Measurements from ENCODE around the gene ZNF267. TPM values are rescaled to one million over a fixed set of nuclear protein-coding genes. Genes with fewer than 3 reads are reported as not detected.
A peak's percentile ranks its signal among the peaks of the same experiment; 100 is the strongest.
"Not testable (repeated sequence)": the region's sequence is repeated elsewhere in the genome, so short reads cannot be mapped to it uniquely, and the experiment has no call there.

ZNF267 gene
- total RNA-seq, 4 donors from 2014 or later = 6.1 to 9.1 (median 7.4) TPM

DNA sequence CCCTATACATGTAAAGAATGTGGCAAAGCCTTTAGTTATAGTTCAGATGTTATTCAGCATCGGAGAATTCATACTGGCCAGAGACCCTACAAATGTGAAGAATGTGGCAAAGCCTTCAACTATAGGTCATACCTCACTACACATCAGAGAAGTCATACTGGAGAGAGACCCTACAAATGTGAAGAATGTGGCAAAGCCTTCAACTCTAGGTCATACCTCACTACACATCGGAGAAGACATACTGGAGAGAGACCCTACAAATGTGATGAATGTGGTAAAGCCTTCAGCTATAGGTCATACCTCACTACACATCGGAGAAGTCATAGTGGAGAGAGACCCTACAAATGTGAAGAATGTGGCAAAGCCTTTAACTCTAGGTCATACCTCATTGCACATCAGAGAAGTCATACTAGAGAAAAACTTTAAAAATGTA lies 42.5 kb downstream of the ZNF267 start:
- intact Hi-C loops (cut with DNase I) = no loop called here

DNA sequence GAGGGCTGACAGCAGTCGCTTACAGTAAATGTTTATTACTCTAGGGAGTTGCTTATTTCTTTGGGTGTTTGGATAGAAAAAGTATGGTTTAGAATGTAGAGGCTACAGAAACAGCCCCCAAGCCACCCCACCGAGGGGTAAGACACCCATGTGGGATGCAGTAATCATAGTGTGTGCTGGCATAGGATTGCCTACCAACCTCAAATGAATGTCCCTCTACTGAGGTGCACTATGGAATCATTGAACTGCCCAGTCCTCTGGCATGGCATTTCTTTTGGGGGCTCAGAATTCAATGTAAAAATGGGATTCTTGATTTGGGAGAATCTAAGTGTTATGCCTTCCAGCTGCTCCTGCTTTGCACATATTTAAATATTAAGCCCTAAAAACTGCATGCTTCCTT lies 46.8 kb downstream of the ZNF267 start:
- Histone ChIP-seq H3K4me3 (no peak overlapping the region), H3K27me3 (no peaks in the 10 kb centered on the region), H3K36me3 (peaks cover 12 to 22% (median 19%) of the 10 kb centered on the region in 4 donors), H3K9me3 (peaks cover 4 to 84% (median 71%) of the 10 kb centered on the region in 4 donors), H3K4me1 (no peaks in the 10 kb centered on the region), H3K27ac (replicated peaks in 1 of 4) (no peak overlapping the region)
- WGBS = 82% methylated on average over 2 of the region's 2 CpGs
- DNase-seq (ENCODE audit: extremely low spot score) = no peak
- TF ChIP-seq EP300 (IDR thresholded peaks at IDR 0.05) = no peak
- no peak for TF ChIP-seq POLR2A (IDR thresholded peaks at IDR 0.05; ENCODE audit: low read depth)
- TF ChIP-seq POLR2AphosphoS5 (IDR thresholded peaks at IDR 0.05) = no peak
- TF ChIP-seq, protein P1, sequence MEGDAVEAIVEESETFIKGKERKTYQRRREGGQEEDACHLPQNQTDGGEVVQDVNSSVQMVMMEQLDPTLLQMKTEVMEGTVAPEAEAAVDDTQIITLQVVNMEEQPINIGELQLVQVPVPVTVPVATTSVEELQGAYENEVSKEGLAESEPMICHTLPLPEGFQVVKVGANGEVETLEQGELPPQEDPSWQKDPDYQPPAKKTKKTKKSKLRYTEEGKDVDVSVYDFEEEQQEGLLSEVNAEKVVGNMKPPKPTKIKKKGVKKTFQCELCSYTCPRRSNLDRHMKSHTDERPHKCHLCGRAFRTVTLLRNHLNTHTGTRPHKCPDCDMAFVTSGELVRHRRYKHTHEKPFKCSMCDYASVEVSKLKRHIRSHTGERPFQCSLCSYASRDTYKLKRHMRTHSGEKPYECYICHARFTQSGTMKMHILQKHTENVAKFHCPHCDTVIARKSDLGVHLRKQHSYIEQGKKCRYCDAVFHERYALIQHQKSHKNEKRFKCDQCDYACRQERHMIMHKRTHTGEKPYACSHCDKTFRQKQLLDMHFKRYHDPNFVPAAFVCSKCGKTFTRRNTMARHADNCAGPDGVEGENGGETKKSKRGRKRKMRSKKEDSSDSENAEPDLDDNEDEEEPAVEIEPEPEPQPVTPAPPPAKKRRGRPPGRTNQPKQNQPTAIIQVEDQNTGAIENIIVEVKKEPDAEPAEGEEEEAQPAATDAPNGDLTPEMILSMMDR (IDR thresholded peaks at IDR 0.05) = no peak
- intact Hi-C loops (cut with DNase I) = no loop called here

More for the DNA sequence above, 42.5 kb downstream of the ZNF267 start:
- 92% methylated on average over 3 of the region's 3 CpGs for WGBS
- Histone ChIP-seq H3K27me3 (no peaks in the 10 kb centered on the region), H3K4me1 (no peaks in the 10 kb centered on the region), H3K9me3 (peaks cover 12 to 100% (median 91%) of the 10 kb centered on the region in 4 donors), H3K4me3 (no peak overlapping the region), H3K36me3 (peaks cover 24 to 50% (median 42%) of the 10 kb centered on the region in 4 donors), H3K27ac (replicated peaks in 1 of 4) (no peak overlapping the region)
- no peak for DNase-seq (ENCODE audit: extremely low spot score)
- TF ChIP-seq, protein P1 (IDR thresholded peaks at IDR 0.05) = no peak
- TF ChIP-seq POLR2AphosphoS5 (IDR thresholded peaks at IDR 0.05) (no peak), EP300 (IDR thresholded peaks at IDR 0.05) (no peak), POLR2A (IDR thresholded peaks at IDR 0.05; ENCODE audit: low read depth) (no peak)

DNA sequence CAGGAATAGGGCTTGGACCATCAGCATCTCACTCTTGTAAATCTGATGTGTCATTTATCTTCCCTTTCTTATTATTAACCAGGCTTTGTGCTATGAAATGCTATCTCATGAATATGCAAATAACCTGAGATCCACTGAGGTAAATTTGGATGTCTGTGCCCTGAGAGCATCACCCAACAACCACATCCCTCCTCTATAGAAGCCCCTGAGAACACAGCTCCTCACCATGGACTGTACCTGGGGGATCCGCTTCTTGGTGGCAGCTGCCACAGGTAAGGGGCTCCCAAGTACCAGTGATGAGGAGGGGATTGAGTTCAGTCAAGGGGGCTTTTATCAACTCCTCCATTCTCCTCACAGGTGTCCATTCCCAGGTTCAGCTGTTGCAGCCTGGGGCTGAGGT lies 78.2 kb downstream of the ZNF267 start:
- H3K4me1 ChIP-seq; H3K27me3 ChIP-seq; H3K9me3 ChIP-seq; intact Hi-C loops (cut with DNase I); H3K4me3 ChIP-seq; H3K36me3 ChIP-seq; H3K27ac ChIP-seq (replicated peaks in 1 of 4): not testable (repeated sequence)
- no CpG with 5 or more reads among the region's 1 CpG for WGBS
- DNase-seq (ENCODE audit: extremely low spot score) = peak; percentile 10

DNA sequence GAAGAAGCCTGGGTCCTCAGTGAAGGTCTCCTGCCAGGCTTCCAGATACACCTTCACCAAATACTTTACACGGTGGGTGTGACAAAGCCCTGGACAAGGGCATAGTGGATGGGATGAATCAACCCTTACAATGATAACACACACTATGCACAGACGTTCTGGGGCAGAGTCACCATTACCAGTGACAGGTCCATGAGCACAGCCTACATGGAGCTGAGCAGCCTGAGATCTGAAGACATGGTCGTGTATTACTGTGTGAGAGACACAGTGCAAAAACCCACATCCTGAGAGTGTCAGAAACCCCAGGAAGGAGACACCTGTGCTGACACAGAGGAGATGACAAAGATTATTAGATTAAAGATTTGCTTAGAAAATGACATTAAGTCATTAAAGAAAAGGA lies 78.6 kb downstream of the ZNF267 start:
- H3K9me3 ChIP-seq; intact Hi-C loops (cut with DNase I); DNase-seq (ENCODE audit: extremely low spot score); H3K36me3 ChIP-seq; H3K27ac ChIP-seq (replicated peaks in 1 of 4); H3K4me1 ChIP-seq; H3K4me3 ChIP-seq; H3K27me3 ChIP-seq: not testable (repeated sequence)
- WGBS = no CpG with 5 or more reads among the region's 3 CpGs

DNA sequence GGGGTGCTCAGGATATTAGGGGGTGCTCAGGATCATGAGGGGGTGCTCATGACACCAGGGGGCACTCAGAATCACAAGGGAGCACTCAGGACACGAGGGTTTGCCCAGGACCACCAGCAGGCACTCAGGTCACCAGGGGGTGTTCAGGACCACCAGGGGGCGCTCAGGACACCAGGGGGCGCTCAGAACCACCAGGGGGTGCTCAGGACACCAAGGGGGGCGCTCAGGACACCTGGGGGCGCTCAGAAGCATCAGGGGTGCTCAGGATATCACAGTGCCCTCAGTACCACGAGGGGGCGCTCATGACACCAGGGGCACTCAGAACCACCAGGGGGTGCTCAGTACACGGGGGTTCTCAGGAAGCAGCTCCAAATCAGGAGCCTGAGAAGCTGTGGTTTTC lies 82.6 kb downstream of the ZNF267 start:
- H3K9me3 ChIP-seq; DNase-seq (ENCODE audit: extremely low spot score); H3K36me3 ChIP-seq; H3K4me1 ChIP-seq; H3K27ac ChIP-seq (replicated peaks in 1 of 4); H3K4me3 ChIP-seq; intact Hi-C loops (cut with DNase I): not testable (repeated sequence)
- WGBS = no CpG with 5 or more reads among the region's 8 CpGs
- H3K27me3 ChIP-seq = peaks cover 0 to 11% (median 0%) of the 10 kb centered on the region in 4 donors

DNA sequence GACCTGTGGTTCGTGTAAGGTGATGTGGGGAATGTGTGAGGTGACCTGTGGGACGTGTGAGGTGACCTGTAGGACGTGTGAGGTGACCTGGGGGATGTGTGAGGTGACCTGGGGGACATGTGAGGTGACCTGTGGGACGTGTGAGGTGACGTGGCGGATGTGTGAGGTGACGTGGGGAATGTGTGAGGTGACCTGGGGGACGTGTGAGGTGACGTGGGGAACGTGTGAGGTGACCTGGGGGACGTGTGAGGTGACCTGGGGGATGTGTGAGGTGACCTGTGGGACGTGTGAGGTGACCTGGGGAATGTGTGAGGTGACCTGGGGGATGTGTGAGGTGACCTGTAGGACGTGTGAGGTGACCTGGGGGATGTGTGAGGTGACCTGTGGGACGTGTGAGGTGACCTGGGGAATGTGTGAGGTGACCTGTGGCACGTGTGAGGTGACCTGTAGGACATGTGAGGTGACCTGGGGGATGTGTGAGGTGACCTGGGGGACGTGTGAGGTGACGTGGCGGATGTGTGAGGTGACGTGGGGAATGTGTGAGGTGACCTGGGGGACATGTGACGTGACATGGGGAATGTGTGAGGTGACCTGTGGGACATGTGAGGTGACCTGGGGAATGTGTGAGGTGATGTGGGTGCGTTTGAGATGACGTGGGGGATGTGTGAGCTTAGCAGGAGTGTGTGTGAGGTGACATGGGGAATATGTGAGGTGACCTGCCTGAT lies 86.7 kb downstream of the ZNF267 start:
- H3K4me1 ChIP-seq; H3K9me3 ChIP-seq; H3K4me3 ChIP-seq; H3K27ac ChIP-seq (replicated peaks in 1 of 4); intact Hi-C loops (cut with DNase I); H3K36me3 ChIP-seq; DNase-seq (ENCODE audit: extremely low spot score): not testable (repeated sequence)
- H3K27me3 ChIP-seq = peaks cover 0 to 11% (median 0%) of the 10 kb centered on the region in 4 donors
- WGBS = 65% methylated on average over 22 of the region's 22 CpGs

Small RNAs within 50 kb of the gene (small RNA-seq; reads per million reads assigned to genes)
- gene AC034105.2 = 0 reads per million in 3 donors
- 0 reads per million in 3 donors for gene AC034105.4
